ENCODE data around the gene EHD2.
A peak's percentile ranks its signal among the peaks of the same experiment; 100 is the strongest.
"Not testable (repeated sequence)": the region's sequence is repeated elsewhere in the genome, so short reads cannot be mapped to it uniquely, and the experiment has no call there.

Gene EHD2

GRCh38 chr19:47714855-47715254, 1.6 kb downstream of the EHD2 start:
- not testable (repeated sequence) for DNase-seq (ENCODE audit: low spot score)

- DNase-seq (ENCODE audit: low spot score): no peak
Observed at GRCh38 chr19:47716270-47716937, 3.2 kb downstream of the EHD2 start.

- not testable (repeated sequence) for DNase-seq (ENCODE audit: low spot score)
Observed at GRCh38 chr19:47718415-47719046, 5.3 kb downstream of the EHD2 start.

GRCh38 chr19:47719047-47719859, 6.0 kb downstream of the EHD2 start:
- no peak for DNase-seq (ENCODE audit: low spot score)

- no peak for DNase-seq (ENCODE audit: low spot score)
Observed at GRCh38 chr19:47720669-47721422, 7.6 kb downstream of the EHD2 start.

GRCh38 chr19:47723581-47723940, 10.3 kb downstream of the EHD2 start:
- DNase-seq (ENCODE audit: low spot score): no peak

- no peak for DNase-seq (ENCODE audit: low spot score)
Observed at GRCh38 chr19:47725759-47726401, 12.7 kb downstream of the EHD2 start.

- no peak for DNase-seq (ENCODE audit: low spot score)
Observed at GRCh38 chr19:47726467-47726866, 13.2 kb downstream of the EHD2 start.

GRCh38 chr19:47728295-47728694, 15.1 kb downstream of the EHD2 start:
- not testable (repeated sequence) for DNase-seq (ENCODE audit: low spot score)

- peak; percentile 56 for DNase-seq (ENCODE audit: low spot score)
Observed at GRCh38 chr19:47729468-47729798, 16.2 kb downstream of the EHD2 start.

GRCh38 chr19:47729799-47730520, 16.7 kb downstream of the EHD2 start:
- peak; percentile 92 for DNase-seq (ENCODE audit: low spot score)

- DNase-seq (ENCODE audit: low spot score): no peak
Observed at GRCh38 chr19:47730521-47730889, 17.3 kb downstream of the EHD2 start.

GRCh38 chr19:47730910-47731309, 17.7 kb downstream of the EHD2 start:
- no peak for DNase-seq (ENCODE audit: low spot score)

- peak; percentile 49 for DNase-seq (ENCODE audit: low spot score)
Observed at GRCh38 chr19:47735131-47735530, 21.9 kb downstream of the EHD2 start.

GRCh38 chr19:47740866-47741519, 27.8 kb downstream of the EHD2 start:
- no peak for DNase-seq (ENCODE audit: low spot score)

- DNase-seq (ENCODE audit: low spot score): no peak
Observed at GRCh38 chr19:47741544-47742140, 28.4 kb downstream of the EHD2 start.

GRCh38 chr19:47742634-47743033, 29.4 kb downstream of the EHD2 start:
- no peak for DNase-seq (ENCODE audit: low spot score)

GRCh38 chr19:47745010-47745901, 32.0 kb downstream of the EHD2 start, which contains the start of gene NOP53:
Gene NOP53 (plus strand): TSS chr19:47745546. CDS start chr19:47745560, 14 bp downstream.
- DNase-seq (ENCODE audit: low spot score): peak; percentile 97

GRCh38 chr19:47746129-47746528, 32.9 kb downstream of the EHD2 start:
- not testable (repeated sequence) for DNase-seq (ENCODE audit: low spot score)
